K562 (cell line): ENCODE measurements around the gene SLC16A12.

ENCODE experiments used
- CCAR2 ChIP-seq: fragments of 200-400 bp; formaldehyde crosslinking; IDR thresholded peaks from 2 replicates; pipeline ENCODE4 v1.6.1; 2017; ENCODE audit warnings: mild to moderate bottlenecking, low read depth, low read length
- CHD2 ChIP-seq: IDR thresholded peaks from 2 replicates; pipeline ENCODE4 v1.6.1; 2011; ENCODE audit warnings: low read depth, low read length

GRCh38 chr10:89518108-89518507 lies 17.3 kb downstream of the SLC16A12 start:
- TF ChIP-seq CHD2 = no peak
- no peak for TF ChIP-seq CCAR2
